LNCAP (cell line): ENCODE data around the gene EFHC2.

ENCODE experiments used
- CTCF ChIP-seq: fragments of 450-650 bp; IDR thresholded peaks from 2 replicates; pipeline ENCODE4 v1.5.1; 2017; ENCODE audit warnings: mild to moderate bottlenecking

EFHC2 gene

DNA sequence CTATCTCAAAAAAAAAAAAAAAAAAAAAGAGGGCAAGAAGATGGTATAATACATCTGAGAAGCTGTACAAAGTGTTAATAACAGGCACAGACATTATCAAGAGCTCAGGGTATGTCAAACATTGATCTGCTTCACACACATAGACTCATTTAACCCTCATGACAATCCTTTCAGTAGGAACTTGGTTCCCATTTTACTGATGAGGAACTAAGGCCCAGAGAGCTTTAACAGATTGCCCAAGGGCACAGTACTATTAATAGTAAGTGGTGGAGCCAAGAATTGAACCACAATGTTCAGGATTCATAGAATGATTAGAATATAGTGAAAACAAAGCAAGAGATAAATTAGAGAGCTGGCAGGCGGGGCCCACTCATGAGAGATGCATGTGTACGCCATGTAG, 154.4 kb downstream of the EFHC2 start:
- no peak for TF ChIP-seq CTCF

GRCh38 chrX:44183329-44183728, 160.1 kb downstream of the EFHC2 start:
- TF ChIP-seq CTCF, result no peak

DNA sequence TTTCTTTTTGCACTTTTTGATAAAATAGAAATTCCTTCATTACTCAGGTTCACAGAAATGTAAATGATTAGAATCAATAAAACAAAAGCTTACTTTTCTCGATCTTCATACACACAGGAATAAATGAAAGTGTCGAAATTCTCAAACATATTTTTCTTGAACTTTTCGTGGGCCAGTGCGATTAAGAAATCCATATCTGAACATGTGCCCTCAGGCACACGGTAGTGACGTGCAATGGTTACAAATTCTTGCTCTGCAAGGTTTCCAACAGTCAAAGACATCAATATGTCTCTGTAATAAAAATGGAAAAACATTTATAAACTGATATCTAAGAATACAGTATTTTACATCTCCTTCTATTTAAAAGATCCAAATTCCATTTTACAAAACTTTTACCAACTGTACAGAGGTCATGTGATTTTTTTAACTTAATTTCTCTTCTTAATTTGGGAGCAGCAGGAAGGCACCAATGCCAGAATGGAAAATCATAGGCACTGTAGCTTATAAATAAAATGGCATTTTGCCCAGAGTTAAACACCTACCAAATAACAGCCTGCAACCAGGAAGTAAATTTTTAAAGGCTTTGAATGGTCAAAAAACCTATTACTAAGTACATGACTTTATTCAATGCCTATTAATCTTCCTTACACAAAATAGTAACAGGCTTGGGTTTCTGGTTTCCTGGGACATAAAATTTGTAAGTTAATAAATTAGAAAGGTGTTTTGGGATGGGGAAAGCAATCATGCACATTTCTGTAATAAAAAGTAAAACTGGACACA, 165.0 kb downstream of the EFHC2 start:
- no peak for TF ChIP-seq CTCF

GRCh38 chrX:44175455-44175854, 168.0 kb downstream of the EFHC2 start:
- TF ChIP-seq CTCF, result no peak

GRCh38 chrX:44174061-44174460, 169.4 kb downstream of the EFHC2 start:
- no peak for TF ChIP-seq CTCF

- no peak for TF ChIP-seq CTCF
These were observed 170.3 kb downstream of the EFHC2 start for GRCh38 chrX:44173219-44173618.

DNA sequence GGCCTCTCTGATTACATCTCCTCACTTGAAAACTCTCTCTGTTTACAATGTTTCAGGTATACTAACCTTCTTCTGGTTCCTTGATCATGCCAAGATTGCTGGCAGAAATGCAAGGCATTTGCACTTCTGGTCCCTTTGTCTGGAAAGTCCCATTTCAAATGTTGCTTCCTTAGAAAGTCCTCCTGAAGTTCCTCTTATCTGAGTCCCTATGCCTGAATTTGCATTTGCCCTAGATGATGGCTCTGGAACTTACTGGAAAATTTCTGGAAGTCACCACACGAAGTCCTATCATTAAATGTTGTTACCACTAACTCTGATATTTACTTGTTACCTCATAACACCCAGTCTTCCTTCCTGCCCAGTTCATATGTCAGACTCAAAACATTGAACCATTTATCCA, 176.4 kb downstream of the EFHC2 start:
- TF ChIP-seq CTCF, result no peak
